Right lobe of liver (tissue), 6 donors: ENCODE measurements around the gene EIF2S1. TPM values are rescaled to one million over a fixed set of nuclear protein-coding genes. Genes with fewer than 3 reads are reported as not detected.

Source experiments
- ATAC-seq, 4 donors: fragments of 200-7000 bp; cut with Tn5 transposase; one replicate each; pipeline ENCODE4 v1.9.1; 2020; ENCODE audit warnings: mild to moderate bottlenecking in 4 of 4, moderate library complexity in 4 of 4
- DNase-seq, 3 donors: peaks; one replicate each; pipeline ENCODE4 v3.0.0-alpha.2; 2020
- H3K27ac ChIP-seq, 3 donors: fragments of 200-600 bp; one replicate each; pipeline ENCODE4 v1.8.0; 2022
- H3K27me3 ChIP-seq, 2 donors: fragments of 200-600 bp; one replicate each; pipeline ENCODE4 v1.8.0; 2022
- H3K36me3 ChIP-seq, 4 donors: fragments of 200-600 bp; sonication (generic) in 1 of 4; one replicate each; pipeline versions ENCODE4 v1.5.1 to v1.8.0; 2017 to 2022; ENCODE audit warnings: control low read depth in 1 of 4
- H3K4me1 ChIP-seq, 4 donors: fragments of 200-600 bp; sonication (generic) in 1 of 4; one replicate each; pipeline versions ENCODE4 v1.5.1 to v1.8.0; 2017 to 2022; ENCODE audit warnings: control low read depth in 1 of 4
- H3K4me3 ChIP-seq, 3 donors: fragments of 200-600 bp; one replicate each; pipeline ENCODE4 v1.8.0; 2022
- H3K9me3 ChIP-seq, 4 donors: fragments of 200-600 bp; sonication (generic) in 1 of 4; one replicate each; pipeline versions ENCODE4 v1.5.1 to v1.8.0; 2017 to 2022; ENCODE audit warnings: control low read depth in 1 of 4
- CTCF ChIP-seq, 4 donors: fragments of 200-600 bp in 3 of 4; fragments of 450-650 bp in 1 of 4; IDR thresholded peaks; one replicate each; pipeline versions ENCODE4 v1.5.1 to v1.8.0; 2016 to 2022; ENCODE audit warnings: antibody characterized with exemption in 4 of 4, mild to moderate bottlenecking in 2 of 4
- POLR2A ChIP-seq: fragments of 450-650 bp; IDR thresholded peaks from one replicate; pipeline ENCODE4 v1.6.1; 2017; ENCODE audit warnings: antibody characterized with exemption, mild to moderate bottlenecking
- WGBS: methylation state at CpG from one replicate; pipeline ENCODE4 v1.1.6; 2018; ENCODE audit warnings: low coverage, low lambda C conversion rate; ENCODE audit not compliant: insufficient coverage; ENCODE audit errors: missing lambda C conversion rate; 5-methylcytosine and 5-hydroxymethylcytosine counted together
- intact Hi-C, 2 donors: fragments of 100-400 bp; cut with DNase I; formaldehyde crosslinking; loops; one replicate each; pipeline versions ENCODE4 v1.11.2 to v1.14.1; 2022
- total RNA-seq, 6 experiments: library from RNA; depleted of rRNA in 2 of 6; stranded (reverse); fragments of >200 nt in 2 of 6; fragmentation: NEBNext Ultra II Directional in 3 of 6; extraction: Animal tissue kit (Norgen Biotek cat#: 25700) in 3 of 6; gene quantifications; one replicate each; pipeline versions ENCODE4 v1.1.0 to v1.2.4, GENCODE V29; 2016 to 2023
- donor health status: DM: no; HTN: yes; CAD: no.
- donor health status: DM: no; HTN: no; CAD: no.
- donor health status: DM: no; HTN: no; CAD: no.
- donor health status: DM: no; HTN: yes; CAD: no.
- donor health status: DM: no; HTN: yes; CAD: no.

EIF2S1 gene
- total RNA-seq, 6 experiments from 2014 or later: 32.8 to 57.8 (median 50.4) TPM

GRCh38 chr14:67343601-67344230, 16.4 kb upstream of the EIF2S1 start:
- H3K36me3 ChIP-seq: peaks cover 0 to 65% (median 6%) of the 10 kb centered on the region in 4 donors
- ATAC-seq (no peak), DNase-seq (no peak)
- H3K27me3 ChIP-seq: no peaks in the 10 kb centered on the region
- no peaks in the 10 kb centered on the region for H3K4me1 ChIP-seq
- intact Hi-C loops: no loop called here
- no peak overlapping the region for H3K4me3 ChIP-seq
- no peak overlapping the region for H3K27ac ChIP-seq
- 95% methylated on average over 3 of the region's 4 CpGs for WGBS
- H3K9me3 ChIP-seq: no peaks in the 10 kb centered on the region
- TF ChIP-seq CTCF (IDR thresholded peaks at IDR 0.05) (no peak), POLR2A (no peak)

DNA sequence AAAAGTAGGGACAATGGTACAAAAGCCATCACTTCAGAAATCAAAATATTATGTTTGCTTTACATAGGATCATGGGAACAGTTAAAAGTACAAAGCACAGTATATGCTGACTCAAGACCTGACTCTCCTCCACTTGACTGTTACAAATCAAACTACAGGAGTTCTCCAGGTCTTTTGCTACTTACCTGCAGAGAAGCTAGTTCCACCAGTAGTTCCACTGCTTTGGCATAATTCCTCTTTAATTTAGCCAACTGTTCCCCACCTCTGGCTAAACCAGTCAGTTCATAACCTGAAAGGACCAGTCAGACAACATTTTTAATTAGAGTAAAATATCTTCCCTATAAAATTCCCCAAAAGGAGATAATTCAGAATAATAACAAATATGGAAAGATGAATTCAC, 14.5 kb upstream of the EIF2S1 start:
- no peaks in the 10 kb centered on the region for H3K9me3 ChIP-seq
- ATAC-seq (no peak), DNase-seq (no peak)
- H3K4me1 ChIP-seq: no peaks in the 10 kb centered on the region
- intact Hi-C loops: no loop called here
- no peak for TF ChIP-seq POLR2A
- no peak for TF ChIP-seq CTCF (IDR thresholded peaks at IDR 0.05)
- no peak overlapping the region for H3K27ac ChIP-seq
- no peaks in the 10 kb centered on the region for H3K27me3 ChIP-seq
- H3K4me3 ChIP-seq: no peak overlapping the region
- peaks cover 0 to 68% (median 15%) of the 10 kb centered on the region in 4 donors for H3K36me3 ChIP-seq

DNA sequence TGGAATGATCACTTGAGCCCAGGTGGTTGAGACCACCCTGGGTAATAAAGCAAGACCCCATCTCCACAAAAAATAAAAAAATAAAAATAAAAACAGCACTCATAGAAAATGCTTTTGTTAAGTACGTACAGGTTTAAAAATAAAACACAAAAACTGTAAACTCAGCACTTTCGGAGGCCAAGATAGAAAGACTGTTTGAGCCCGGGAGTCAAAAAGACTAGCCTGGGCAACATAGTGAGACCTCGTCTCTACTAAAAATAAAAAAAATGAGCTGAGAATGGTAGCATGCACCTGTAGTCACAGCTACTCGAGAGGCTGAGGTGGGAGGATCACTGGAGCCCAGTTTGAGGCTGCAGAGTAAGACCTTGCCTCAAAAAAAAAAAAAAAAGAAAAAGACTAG, 8.1 kb upstream of the EIF2S1 start:
- peaks cover 0 to 53% (median 12%) of the 10 kb centered on the region in 4 donors for H3K36me3 ChIP-seq

GRCh38 chr14:67357186-67357968, 2.8 kb upstream of the EIF2S1 start:
- Histone ChIP-seq H3K27me3 (no peaks in the 10 kb centered on the region), H3K4me1 (peaks cover 0 to 27% (median 9%) of the 10 kb centered on the region in 4 donors), H3K4me3 (no peak overlapping the region), H3K9me3 (no peaks in the 10 kb centered on the region), H3K27ac (no peak overlapping the region), H3K36me3 (peaks cover 0 to 8% (median 0%) of the 10 kb centered on the region in 4 donors)
- DNase-seq (no peak), ATAC-seq (no peak)
- intact Hi-C loops: no loop called here
- 58% methylated on average over 4 of the region's 4 CpGs for WGBS
- TF ChIP-seq CTCF (IDR thresholded peaks at IDR 0.05): no peak

More for the DNA sequence above, 8.1 kb upstream of the EIF2S1 start:
- H3K27me3 ChIP-seq: no peaks in the 10 kb centered on the region
- no peaks in the 10 kb centered on the region for H3K9me3 ChIP-seq
- no peak overlapping the region for H3K27ac ChIP-seq
- no peak overlapping the region for H3K4me3 ChIP-seq
- DNase-seq: no peak
- ATAC-seq: no peak
- WGBS: 90% methylated on average over 5 of the region's 5 CpGs
- TF ChIP-seq POLR2A (no peak), CTCF (IDR thresholded peaks at IDR 0.05) (no peak)
- intact Hi-C loops: no loop called here
- H3K4me1 ChIP-seq: no peaks in the 10 kb centered on the region
